ENCODE measurements around the gene HES5. TPM values are rescaled to one million over a fixed set of nuclear protein-coding genes. Genes with fewer than 3 reads are reported as not detected.
"Not testable (repeated sequence)": the region's sequence is repeated elsewhere in the genome, so short reads cannot be mapped to it uniquely, and the experiment has no call there.

HES5 gene
- total RNA-seq: 0.29 TPM in 1 of 2 replicates, not detected in the other
- long read RNA-seq: 0 reads

- H3K27ac Mint-ChIP-seq (ENCODE audit: unreplicated experiment): no peak within 1 kb of the TSS
- no peaks in the 10 kb centered on the region for H3K36me3 Mint-ChIP-seq (ENCODE audit: unreplicated experiment)
- H3K27me3 Mint-ChIP-seq (ENCODE audit: unreplicated experiment): no peaks in the 10 kb centered on the region
- no peaks in the 10 kb centered on the region for H3K9me3 Mint-ChIP-seq (ENCODE audit: unreplicated experiment)
- TF ChIP-seq CTCF (IDR thresholded peaks at IDR 0.05): no peak
- H3K4me3 Mint-ChIP-seq (ENCODE audit: unreplicated experiment): peak within 1 kb of the TSS; percentile 40
- peaks cover 53% of the 10 kb centered on the region for H3K4me1 Mint-ChIP-seq (ENCODE audit: unreplicated experiment)
- no peak for DNase-seq (ENCODE audit: extremely low spot score, unreplicated experiment)
Observed at GRCh38 chr1:2529784-2530512, at the start of gene HES5. HES5 (minus strand) TSS chr1:2530263; CDS start chr1:2530164, 99 bp downstream.

GRCh38 chr1:2578758-2579118 is 48.7 kb upstream of the HES5 start:
- no peak overlapping the region for H3K4me3 Mint-ChIP-seq (ENCODE audit: unreplicated experiment)
- no peak for TF ChIP-seq CTCF (IDR thresholded peaks at IDR 0.05)
- H3K4me1 Mint-ChIP-seq (ENCODE audit: unreplicated experiment): peaks cover 3% of the 10 kb centered on the region

DNA sequence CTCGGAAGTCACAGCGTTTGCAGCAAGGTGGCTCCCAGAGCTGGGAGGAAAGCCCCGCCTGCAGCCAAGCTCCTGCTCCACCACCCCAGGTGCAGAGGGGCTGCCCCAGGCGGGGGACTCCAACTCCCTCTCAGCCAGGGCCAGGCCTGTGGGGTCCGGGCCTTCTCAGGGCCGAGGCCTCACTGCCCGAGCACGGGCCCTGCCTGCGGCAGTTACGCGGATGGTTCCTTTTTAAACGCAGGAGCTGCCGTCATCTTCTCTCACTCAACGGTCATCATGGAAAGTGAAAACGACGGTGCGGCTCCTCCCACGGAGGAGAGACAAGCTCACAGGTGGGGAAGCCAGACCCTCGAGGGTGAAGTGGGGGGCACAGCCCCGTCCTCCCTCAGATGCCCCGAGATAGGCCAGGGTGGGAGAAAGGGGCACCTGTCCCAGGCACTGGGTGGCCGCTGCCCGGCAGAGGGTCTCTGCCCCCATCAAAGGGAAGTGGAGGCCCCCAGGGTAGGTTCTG is 47.6 kb upstream of the HES5 start:
- DNase-seq (ENCODE audit: extremely low spot score, unreplicated experiment); H3K4me3 Mint-ChIP-seq (ENCODE audit: unreplicated experiment); H3K36me3 Mint-ChIP-seq (ENCODE audit: unreplicated experiment); H3K27ac Mint-ChIP-seq (ENCODE audit: unreplicated experiment); H3K4me1 Mint-ChIP-seq (ENCODE audit: unreplicated experiment): not testable (repeated sequence)
- H3K9me3 Mint-ChIP-seq (ENCODE audit: unreplicated experiment): peaks cover 14% of the 10 kb centered on the region
- H3K27me3 Mint-ChIP-seq (ENCODE audit: unreplicated experiment): peaks cover 19% of the 10 kb centered on the region

More at GRCh38 chr1:2578758-2579118, 48.7 kb upstream of the HES5 start:
- DNase-seq (ENCODE audit: extremely low spot score, unreplicated experiment): no peak
- H3K27ac Mint-ChIP-seq (ENCODE audit: unreplicated experiment): no peak overlapping the region
- H3K36me3 Mint-ChIP-seq (ENCODE audit: unreplicated experiment): no peaks in the 10 kb centered on the region
- peaks cover 5% of the 10 kb centered on the region for H3K9me3 Mint-ChIP-seq (ENCODE audit: unreplicated experiment)
- H3K27me3 Mint-ChIP-seq (ENCODE audit: unreplicated experiment): peaks cover 9% of the 10 kb centered on the region

DNA sequence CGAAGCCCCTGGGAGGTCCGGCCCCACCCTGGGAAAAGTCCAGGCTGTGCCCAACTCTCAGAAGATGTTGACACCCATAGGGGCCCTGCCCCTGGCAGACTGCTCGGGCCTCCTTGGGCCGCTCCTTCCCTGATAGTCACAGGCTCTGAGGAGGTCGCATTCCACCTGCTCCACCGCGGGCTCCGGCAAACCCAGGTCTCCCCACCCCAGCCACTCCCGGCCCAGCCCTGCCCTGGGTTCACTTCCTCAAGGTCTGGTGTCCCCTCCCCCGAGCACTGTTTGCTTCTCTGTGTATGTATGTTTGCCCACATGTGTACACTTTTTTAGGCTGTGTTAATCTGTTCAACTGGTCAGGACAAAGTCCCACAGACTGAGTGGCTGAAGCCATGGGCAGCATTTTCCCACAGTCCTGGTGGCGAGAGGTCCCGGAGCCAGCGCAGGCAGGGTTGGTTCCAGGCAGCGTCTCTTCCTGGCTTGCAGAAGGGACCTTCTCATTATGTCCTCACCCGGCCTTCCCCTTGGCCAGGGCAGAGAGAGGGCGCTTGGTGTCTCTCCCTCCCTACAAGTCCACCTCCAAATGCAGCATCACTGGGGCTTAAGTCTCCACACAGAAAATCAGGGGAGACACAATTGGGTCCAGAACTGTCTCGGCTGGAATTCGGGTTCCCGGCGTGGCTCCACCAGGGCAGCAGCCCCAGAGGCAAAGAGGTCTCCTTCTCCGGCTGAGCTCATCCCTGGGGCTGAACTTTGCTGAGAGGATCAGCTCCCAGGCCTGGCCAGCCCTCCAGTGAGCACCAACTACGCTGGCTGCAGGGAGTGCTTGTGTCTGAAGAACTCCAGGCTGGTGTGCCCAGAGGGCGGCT is 46.0 kb upstream of the HES5 start:
- Mint-ChIP-seq H3K27ac (ENCODE audit: unreplicated experiment) (no peak overlapping the region), H3K36me3 (ENCODE audit: unreplicated experiment) (no peaks in the 10 kb centered on the region), H3K4me1 (ENCODE audit: unreplicated experiment) (peaks cover 3% of the 10 kb centered on the region), H3K9me3 (ENCODE audit: unreplicated experiment) (peaks cover 14% of the 10 kb centered on the region), H3K4me3 (ENCODE audit: unreplicated experiment) (no peak overlapping the region), H3K27me3 (ENCODE audit: unreplicated experiment) (peaks cover 21% of the 10 kb centered on the region)
- no peak for DNase-seq (ENCODE audit: extremely low spot score, unreplicated experiment)
- no peak for TF ChIP-seq CTCF (IDR thresholded peaks at IDR 0.05)

DNA sequence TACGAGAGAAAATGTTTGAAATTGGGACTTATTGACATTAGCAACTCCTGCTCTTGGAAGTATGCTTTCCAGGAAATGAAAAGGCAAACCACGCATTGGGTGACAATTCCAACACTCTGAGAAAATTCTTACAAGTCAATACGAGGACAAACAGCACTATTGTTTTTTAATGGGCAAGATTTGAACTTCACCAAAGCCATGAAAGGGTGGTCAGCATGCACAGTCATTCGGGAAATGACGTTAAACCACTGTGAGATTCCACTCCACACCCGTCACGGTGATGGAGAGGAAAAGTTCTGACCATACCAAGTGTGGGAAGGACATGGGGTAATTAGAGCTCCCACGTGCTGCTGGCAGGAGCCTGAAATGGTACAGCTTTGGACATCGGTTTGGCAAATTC is 44.3 kb upstream of the HES5 start:
- H3K4me3 Mint-ChIP-seq (ENCODE audit: unreplicated experiment): no peak overlapping the region
- H3K36me3 Mint-ChIP-seq (ENCODE audit: unreplicated experiment): no peaks in the 10 kb centered on the region
- no peak for TF ChIP-seq CTCF (IDR thresholded peaks at IDR 0.05)
- no peak for DNase-seq (ENCODE audit: extremely low spot score, unreplicated experiment)
- H3K27me3 Mint-ChIP-seq (ENCODE audit: unreplicated experiment): peaks cover 22% of the 10 kb centered on the region
- H3K4me1 Mint-ChIP-seq (ENCODE audit: unreplicated experiment): peaks cover 3% of the 10 kb centered on the region
- H3K27ac Mint-ChIP-seq (ENCODE audit: unreplicated experiment): no peak overlapping the region
- peaks cover 14% of the 10 kb centered on the region for H3K9me3 Mint-ChIP-seq (ENCODE audit: unreplicated experiment)
